IMR-90 (cell line): ENCODE results near the gene S100B. TPM values are rescaled to one million over a fixed set of nuclear protein-coding genes. Genes with fewer than 3 reads are reported as not detected.

ENCODE experiments used
- ATAC-seq: fragments of 200-7000 bp; cut with Tn5 transposase; 2 replicates; pipeline ENCODE4 v1.9.1; 2020; ENCODE audit warnings: low read depth, mild to moderate bottlenecking, moderate library complexity
- BruUV-seq: library from RNA; stranded (reverse); fragments of 400-500 nt; replicated peaks from 2 replicates; lab custom pipeline; 2021; lab: Mats Ljungman, UMichigan
- CTCF ChIA-PET: fragments of 300-600 bp; formaldehyde crosslinking; extraction: SDS; loops from one replicate; lab custom pipeline; 2021; ENCODE audit warnings: antibody characterized with exemption; lab: Yijun Ruan, JAX
- POLR2A ChIA-PET: fragments of 300-600 bp; sonication (Branson Sonifier 250); formaldehyde crosslinking; loops from one replicate; lab custom pipeline; 2022; ENCODE audit warnings: antibody characterized with exemption; ENCODE audit not compliant: unreplicated experiment; lab: Charles Lee
- DNase-seq: peaks from one replicate; pipeline ENCODE4 v3.0.0; 2013
- H2AFZ ChIP-seq: replicated peaks from 2 replicates; pipeline ENCODE3; 2013; ENCODE audit warnings: low read length, mild to moderate bottlenecking; ENCODE audit not compliant: poor library complexity
- H2AK5ac ChIP-seq: 2 replicates; pipeline ENCODE4 v1.6.1; 2013; ENCODE audit warnings: low read depth, low read length, inconsistent platforms
- H2AK9ac ChIP-seq: replicated peaks from 2 replicates; pipeline ENCODE3; 2013; ENCODE audit warnings: mild to moderate bottlenecking, low read depth, low read length, moderate library complexity; ENCODE audit not compliant: poor library complexity
- H2BK120ac ChIP-seq: 2 replicates; pipeline ENCODE4 v1.6.1; 2013; ENCODE audit warnings: low read depth, low read length, inconsistent platforms
- H2BK15ac ChIP-seq: 3 replicates; pipeline ENCODE4 v1.6.1; 2013; ENCODE audit warnings: low read depth, low read length, inconsistent platforms
- H2BK20ac ChIP-seq: 2 replicates; pipeline ENCODE4 v1.6.1; 2013; ENCODE audit warnings: low read depth, mild to moderate bottlenecking, inconsistent platforms, low read length, moderate library complexity
- H2BK5ac ChIP-seq: 2 replicates; pipeline ENCODE4 v1.6.1; 2013; ENCODE audit warnings: mild to moderate bottlenecking, low read depth, low read length, inconsistent platforms; ENCODE audit not compliant: poor library complexity, severe bottlenecking
- H3K14ac ChIP-seq: replicated peaks from 2 replicates; pipeline ENCODE4 v1.6.1; 2013; ENCODE audit warnings: low read depth, low read length, inconsistent platforms
- H3K18ac ChIP-seq: 2 replicates; pipeline ENCODE4 v1.6.1; 2013; ENCODE audit warnings: low read depth, low read length, control low read depth
- H3K23ac ChIP-seq: 2 replicates; pipeline ENCODE4 v1.6.1; 2013; ENCODE audit warnings: low read depth, low read length, inconsistent platforms
- H3K27ac ChIP-seq: 2 replicates; pipeline ENCODE4 v1.5.1; 2013; ENCODE audit warnings: mild to moderate bottlenecking, control low read depth, low read length; ENCODE audit not compliant: insufficient read depth
- H3K27me3 ChIP-seq: 2 replicates; pipeline ENCODE4 v1.6.1; 2013; ENCODE audit warnings: low read length; ENCODE audit not compliant: control insufficient read depth, insufficient read depth
- H3K36me3 ChIP-seq: 2 replicates; pipeline ENCODE4 v1.6.1; 2013; ENCODE audit warnings: low read length, mixed read lengths; ENCODE audit not compliant: control insufficient read depth, insufficient read depth
- H3K4ac ChIP-seq: 2 replicates; pipeline ENCODE4 v1.6.1; 2013; ENCODE audit warnings: low read depth, low read length, inconsistent platforms
- H3K4me1 ChIP-seq: 2 replicates; pipeline ENCODE4 v1.6.1; 2013; ENCODE audit warnings: low read length, mixed read lengths; ENCODE audit not compliant: control insufficient read depth, insufficient read depth
- H3K4me2 ChIP-seq: 2 replicates; pipeline ENCODE4 v1.6.1; 2013; ENCODE audit warnings: low read depth, mild to moderate bottlenecking, control low read depth, low read length, moderate library complexity
- H3K4me3 ChIP-seq: 2 replicates; pipeline ENCODE4 v1.5.1; 2013; ENCODE audit warnings: low read depth, mild to moderate bottlenecking, control low read depth, low read length, moderate library complexity; ENCODE audit not compliant: insufficient read depth
- H3K56ac ChIP-seq: 2 replicates; pipeline ENCODE4 v1.6.1; 2013; ENCODE audit warnings: low read length, inconsistent platforms; ENCODE audit not compliant: insufficient read depth; ENCODE audit errors: extremely low read depth
- H3K79me1 ChIP-seq, 2 experiments: 2 replicates each; pipeline ENCODE4 v1.6.1; 2013; ENCODE audit warnings: low read length in 2 of 2, inconsistent platforms in 1 of 2, low read depth in 1 of 2
- H3K9ac ChIP-seq: 2 replicates; pipeline ENCODE4 v1.6.1; 2013; ENCODE audit warnings: low read depth, low read length, control low read depth
- H3K9me1 ChIP-seq: 2 replicates; pipeline ENCODE4 v1.6.1; 2013; ENCODE audit warnings: low read length, inconsistent platforms; ENCODE audit not compliant: insufficient read depth
- H3K9me3 ChIP-seq: 2 replicates; pipeline ENCODE4 v1.6.1; 2013; ENCODE audit warnings: low read length; ENCODE audit not compliant: control insufficient read depth, insufficient read depth
- H4K20me1 ChIP-seq: 2 replicates; pipeline ENCODE4 v1.6.1; 2013; ENCODE audit warnings: low read length, inconsistent platforms; ENCODE audit not compliant: insufficient read depth
- H4K5ac ChIP-seq: 2 replicates; pipeline ENCODE4 v1.6.1; 2013; ENCODE audit warnings: mild to moderate bottlenecking, low read depth, low read length, control low read depth
- H4K8ac ChIP-seq, 2 experiments: 2 replicates each; pipeline ENCODE4 v1.6.1; 2013; ENCODE audit warnings: low read depth in 2 of 2, low read length in 2 of 2, control low read depth in 1 of 2, inconsistent platforms in 1 of 2
- H4K91ac ChIP-seq: 2 replicates; pipeline ENCODE4 v1.6.1; 2013; ENCODE audit warnings: low read depth, low read length, inconsistent platforms; ENCODE audit not compliant: insufficient read depth
- BHLHE40 ChIP-seq: fragments of 150-350 bp; IDR thresholded peaks from 2 replicates; pipeline ENCODE4 v1.6.1; 2016; ENCODE audit warnings: mild to moderate bottlenecking, low read depth, low read length
- CEBPB ChIP-seq: IDR thresholded peaks from 2 replicates; pipeline ENCODE4 v1.6.1; 2012; ENCODE audit warnings: low read depth, low read length, improper control_type of control experiment
- CHD1 ChIP-seq: IDR thresholded peaks from 2 replicates; pipeline ENCODE4 v1.6.1; 2012; ENCODE audit warnings: low read depth, low read length, improper control_type of control experiment
- FOS ChIP-seq: fragments of 150-350 bp; IDR thresholded peaks from 2 replicates; pipeline ENCODE4 v1.6.1; 2016; ENCODE audit warnings: low read depth, low read length
- MAFK ChIP-seq: IDR thresholded peaks from 2 replicates; pipeline ENCODE4 v1.6.1; 2012; ENCODE audit warnings: low read depth, low read length, improper control_type of control experiment
- MAZ ChIP-seq: IDR thresholded peaks from 2 replicates; pipeline ENCODE4 v1.6.1; 2012; ENCODE audit warnings: low read depth, mild to moderate bottlenecking, low read length, improper control_type of control experiment, moderate library complexity, borderline replicate concordance
- MXI1 ChIP-seq: IDR thresholded peaks from 2 replicates; pipeline ENCODE4 v1.6.1; 2012; ENCODE audit warnings: low read depth, mild to moderate bottlenecking, low read length, moderate library complexity, borderline replicate concordance
- NFE2L2 ChIP-seq: fragments of 150-350 bp; IDR thresholded peaks from 2 replicates; pipeline ENCODE4 v1.6.1; 2016; ENCODE audit warnings: low read depth, mild to moderate bottlenecking, low read length
- POLR2A ChIP-seq: IDR thresholded peaks from 2 replicates; pipeline ENCODE4 v1.6.1; 2012; ENCODE audit warnings: mild to moderate bottlenecking, low read depth, low read length
- RAD21 ChIP-seq: IDR thresholded peaks from 2 replicates; pipeline ENCODE4 v1.6.1; 2012; ENCODE audit warnings: low read length, improper control_type of control experiment
- RCOR1 ChIP-seq: IDR thresholded peaks from 2 replicates; pipeline ENCODE4 v1.6.1; 2012; ENCODE audit warnings: mild to moderate bottlenecking, low read length, improper control_type of control experiment; ENCODE audit not compliant: insufficient replicate concordance
- RFX5 ChIP-seq: IDR thresholded peaks from 2 replicates; pipeline ENCODE4 v1.8.0; 2012; ENCODE audit warnings: low read depth, mild to moderate bottlenecking, low read length, moderate library complexity
- SMC3 ChIP-seq: fragments of 150-350 bp; IDR thresholded peaks from 2 replicates; pipeline ENCODE4 v1.6.1; 2016; ENCODE audit warnings: low read depth, mild to moderate bottlenecking, antibody characterized with exemption, low read length, moderate library complexity
- WGBS, 2 experiments: methylation state at CpG; one replicate each; pipeline versions ENCODE4 v1.1.5 to v1.1.7; 2013; ENCODE audit warnings: missing lambda C conversion rate in 2 of 2; ENCODE audit not compliant: insufficient read length in 1 of 2; ENCODE audit errors: extremely low coverage in 2 of 2; 5-methylcytosine and 5-hydroxymethylcytosine counted together
- dilution Hi-C: fragments of 300-500 bp; cut with HindIII; formaldehyde crosslinking; loops from one replicate; pipeline ENCODE4 v1.14.3; 2018; ENCODE audit warnings: low sequenced_read_pairs; ENCODE audit not compliant: unreplicated experiment
- in situ Hi-C: fragments of 300-500 bp; cut with MboI; formaldehyde crosslinking; loops from 3 replicates; pipeline ENCODE4 v1.14.3; 2019; ENCODE audit warnings: low sequenced_read_pairs, inconsistent platforms, mixed read lengths
- intact Hi-C: fragments of 100-400 bp; cut with micrococcal nuclease; formaldehyde crosslinking; loops from 2 replicates; pipeline ENCODE4 v1.10.0; 2022
- polyA plus RNA-seq, 3 experiments: library from polyadenylated mRNA; depleted of rRNA; stranded (reverse); fragments of >200 nt; gene quantifications; 2 replicates each; pipeline ENCODE4 v1.2.3, GENCODE V29; 2012; ENCODE audit warnings: low replicate concordance in 1 of 3
- total RNA-seq: library from RNA; depleted of rRNA; stranded (reverse); fragments of >200 nt; gene quantifications from 2 replicates; pipeline ENCODE4 v1.2.3, GENCODE V29; 2012
- TF ChIP-seq, protein P1 (sequence below): conservative IDR thresholded peaks from 2 replicates; pipeline ENCODE4 v1.5.1; 2012; ENCODE audit warnings: mild to moderate bottlenecking, low read depth, low read length, improper control_type of control experiment
- TF ChIP-seq, protein P2 (sequence below): fragments of 150-350 bp; IDR thresholded peaks from 2 replicates; pipeline ENCODE4 v1.6.1; 2016; ENCODE audit warnings: low read depth, mild to moderate bottlenecking, low read length, moderate library complexity, borderline replicate concordance
- TF ChIP-seq, protein P3 (sequence below): fragments of 150-350 bp; IDR thresholded peaks from 2 replicates; pipeline ENCODE4 v1.6.1; 2017; ENCODE audit warnings: mild to moderate bottlenecking, antibody characterized with exemption, low read length, low read depth

The S100B gene
- total and polyA plus RNA-seq, 2 of the 4 experiments (the other 2 are of a cell fraction), result 0.18 to 0.26 TPM

DNA sequence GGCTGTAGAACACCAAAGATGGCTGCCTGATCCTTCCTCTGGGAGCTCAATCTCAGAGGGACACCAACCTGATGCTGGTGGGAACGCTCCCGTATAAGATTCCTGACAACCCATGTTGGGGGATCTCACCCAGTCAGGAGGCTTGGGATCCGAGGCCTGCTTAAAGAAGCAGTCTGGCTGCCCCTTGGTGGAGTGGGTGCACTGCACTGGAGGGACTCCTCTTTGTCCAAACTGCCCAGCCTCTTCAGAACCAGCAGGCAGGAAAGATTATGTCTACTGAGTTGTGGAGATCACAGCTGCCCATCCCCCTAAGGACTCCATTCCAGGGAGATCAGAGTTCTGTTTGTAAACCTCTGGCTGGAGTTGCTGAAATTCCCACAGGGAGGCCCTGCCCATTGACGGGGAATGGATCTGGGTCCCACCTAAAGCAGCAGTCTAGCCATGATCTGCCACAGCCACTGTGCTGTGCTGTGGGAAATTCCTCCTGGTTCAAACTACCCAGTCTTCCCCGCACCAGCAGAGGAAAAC is 23.0 kb downstream of the S100B start:
- Histone ChIP-seq H3K4me3 (no peak overlapping the region), H2AK5ac (no peak overlapping the region), H2BK20ac (no peak overlapping the region), H3K27me3 (no peaks in the 10 kb centered on the region), H3K4me1 (no peaks in the 10 kb centered on the region), H3K56ac (no peak overlapping the region), H4K20me1 (no peaks in the 10 kb centered on the region), H4K8ac (no peak overlapping the region), H3K9ac (no peak overlapping the region), H3K23ac (no peak overlapping the region), H3K9me3 (peaks cover 25% of the 10 kb centered on the region), H2BK15ac (no peak overlapping the region), H3K9me1 (no peaks in the 10 kb centered on the region), H3K18ac (no peak overlapping the region), H3K79me1 (no peaks in the 10 kb centered on the region; a peak in 1 of 4 replicates), H2AK9ac (no peak overlapping the region), H3K36me3 (peaks cover 11% of the 10 kb centered on the region), H2BK5ac (no peak overlapping the region), H3K4me2 (no peak overlapping the region), H3K27ac (no peak overlapping the region), H4K91ac (no peak overlapping the region), H4K5ac (no peak overlapping the region), H3K4ac (no peak overlapping the region), H2BK120ac (no peak overlapping the region), H2AFZ (no peak overlapping the region), H3K14ac (no peak overlapping the region)
- no TSS peak for BruUV-seq
- TF ChIP-seq, protein P1, sequence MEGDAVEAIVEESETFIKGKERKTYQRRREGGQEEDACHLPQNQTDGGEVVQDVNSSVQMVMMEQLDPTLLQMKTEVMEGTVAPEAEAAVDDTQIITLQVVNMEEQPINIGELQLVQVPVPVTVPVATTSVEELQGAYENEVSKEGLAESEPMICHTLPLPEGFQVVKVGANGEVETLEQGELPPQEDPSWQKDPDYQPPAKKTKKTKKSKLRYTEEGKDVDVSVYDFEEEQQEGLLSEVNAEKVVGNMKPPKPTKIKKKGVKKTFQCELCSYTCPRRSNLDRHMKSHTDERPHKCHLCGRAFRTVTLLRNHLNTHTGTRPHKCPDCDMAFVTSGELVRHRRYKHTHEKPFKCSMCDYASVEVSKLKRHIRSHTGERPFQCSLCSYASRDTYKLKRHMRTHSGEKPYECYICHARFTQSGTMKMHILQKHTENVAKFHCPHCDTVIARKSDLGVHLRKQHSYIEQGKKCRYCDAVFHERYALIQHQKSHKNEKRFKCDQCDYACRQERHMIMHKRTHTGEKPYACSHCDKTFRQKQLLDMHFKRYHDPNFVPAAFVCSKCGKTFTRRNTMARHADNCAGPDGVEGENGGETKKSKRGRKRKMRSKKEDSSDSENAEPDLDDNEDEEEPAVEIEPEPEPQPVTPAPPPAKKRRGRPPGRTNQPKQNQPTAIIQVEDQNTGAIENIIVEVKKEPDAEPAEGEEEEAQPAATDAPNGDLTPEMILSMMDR, result no peak
- TF ChIP-seq CEBPB, result no peak
- no peak for TF ChIP-seq MAZ
- no peak for TF ChIP-seq MAFK
- TF ChIP-seq SMC3, result no peak
- no peak for TF ChIP-seq POLR2A
- no peak for TF ChIP-seq MXI1
- no peak for TF ChIP-seq BHLHE40
- TF ChIP-seq NFE2L2, result no peak
- TF ChIP-seq FOS, result no peak
- TF ChIP-seq, protein P2, sequence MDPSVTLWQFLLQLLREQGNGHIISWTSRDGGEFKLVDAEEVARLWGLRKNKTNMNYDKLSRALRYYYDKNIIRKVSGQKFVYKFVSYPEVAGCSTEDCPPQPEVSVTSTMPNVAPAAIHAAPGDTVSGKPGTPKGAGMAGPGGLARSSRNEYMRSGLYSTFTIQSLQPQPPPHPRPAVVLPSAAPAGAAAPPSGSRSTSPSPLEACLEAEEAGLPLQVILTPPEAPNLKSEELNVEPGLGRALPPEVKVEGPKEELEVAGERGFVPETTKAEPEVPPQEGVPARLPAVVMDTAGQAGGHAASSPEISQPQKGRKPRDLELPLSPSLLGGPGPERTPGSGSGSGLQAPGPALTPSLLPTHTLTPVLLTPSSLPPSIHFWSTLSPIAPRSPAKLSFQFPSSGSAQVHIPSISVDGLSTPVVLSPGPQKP, result no peak
- no peak for TF ChIP-seq RCOR1
- TF ChIP-seq CHD1, result no peak
- TF ChIP-seq RAD21, result no peak
- no peak for TF ChIP-seq RFX5
- TF ChIP-seq, protein P3, sequence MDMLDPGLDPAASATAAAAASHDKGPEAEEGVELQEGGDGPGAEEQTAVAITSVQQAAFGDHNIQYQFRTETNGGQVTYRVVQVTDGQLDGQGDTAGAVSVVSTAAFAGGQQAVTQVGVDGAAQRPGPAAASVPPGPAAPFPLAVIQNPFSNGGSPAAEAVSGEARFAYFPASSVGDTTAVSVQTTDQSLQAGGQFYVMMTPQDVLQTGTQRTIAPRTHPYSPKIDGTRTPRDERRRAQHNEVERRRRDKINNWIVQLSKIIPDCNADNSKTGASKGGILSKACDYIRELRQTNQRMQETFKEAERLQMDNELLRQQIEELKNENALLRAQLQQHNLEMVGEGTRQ, result no peak
- 100% methylated on average over 1 of the region's 5 CpGs; no CpG with 5 or more reads in 1 of the 2 experiments for whole genome bisulfite sequencing, 2 experiments
- intact Hi-C loops (no loop called here), dilution Hi-C loops (no loop called here), in situ Hi-C loops (no loop called here)
- DNase-seq, result no peak
- POLR2A ChIA-PET, result no interaction called here
- CTCF ChIA-PET, result no interaction called here
- no peak for ATAC-seq
